ENCODE data around the gene LNX2.

DNA sequence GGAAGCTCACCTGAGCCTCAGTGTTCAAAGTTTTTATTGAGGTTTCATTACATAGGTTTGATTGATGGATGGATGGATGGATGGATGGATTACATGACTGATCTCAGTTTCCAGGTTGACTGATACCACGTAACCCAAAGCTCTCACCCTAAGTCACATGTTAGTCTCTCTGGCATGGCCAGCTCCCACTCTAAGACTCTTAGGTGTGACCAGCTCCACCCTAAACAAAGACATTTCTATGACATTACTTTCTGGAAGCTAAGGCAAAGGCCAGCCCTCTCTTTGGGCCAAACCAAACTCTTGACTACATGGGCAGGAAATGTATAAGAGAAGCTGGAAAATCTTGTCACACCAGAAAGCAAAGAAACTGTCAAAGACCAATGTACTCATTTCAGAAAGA is 30.0 kb upstream of the LNX2 start:
- no peak for TF ChIP-seq HOXD13 (CRISPR knock-in tag; IDR thresholded peaks at IDR 0.05; ENCODE audit: borderline replicate concordance)
- TF ChIP-seq, protein P1, sequence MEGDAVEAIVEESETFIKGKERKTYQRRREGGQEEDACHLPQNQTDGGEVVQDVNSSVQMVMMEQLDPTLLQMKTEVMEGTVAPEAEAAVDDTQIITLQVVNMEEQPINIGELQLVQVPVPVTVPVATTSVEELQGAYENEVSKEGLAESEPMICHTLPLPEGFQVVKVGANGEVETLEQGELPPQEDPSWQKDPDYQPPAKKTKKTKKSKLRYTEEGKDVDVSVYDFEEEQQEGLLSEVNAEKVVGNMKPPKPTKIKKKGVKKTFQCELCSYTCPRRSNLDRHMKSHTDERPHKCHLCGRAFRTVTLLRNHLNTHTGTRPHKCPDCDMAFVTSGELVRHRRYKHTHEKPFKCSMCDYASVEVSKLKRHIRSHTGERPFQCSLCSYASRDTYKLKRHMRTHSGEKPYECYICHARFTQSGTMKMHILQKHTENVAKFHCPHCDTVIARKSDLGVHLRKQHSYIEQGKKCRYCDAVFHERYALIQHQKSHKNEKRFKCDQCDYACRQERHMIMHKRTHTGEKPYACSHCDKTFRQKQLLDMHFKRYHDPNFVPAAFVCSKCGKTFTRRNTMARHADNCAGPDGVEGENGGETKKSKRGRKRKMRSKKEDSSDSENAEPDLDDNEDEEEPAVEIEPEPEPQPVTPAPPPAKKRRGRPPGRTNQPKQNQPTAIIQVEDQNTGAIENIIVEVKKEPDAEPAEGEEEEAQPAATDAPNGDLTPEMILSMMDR (tag by site-specific recombination; IDR thresholded peaks at IDR 0.05): no peak
- TF ChIP-seq ZNF830 (tag by site-specific recombination; IDR thresholded peaks at IDR 0.05; ENCODE audit: low read depth): no peak
- no peak for TF ChIP-seq TCF7L2 (IDR thresholded peaks at IDR 0.05; ENCODE audit: borderline replicate concordance, low read depth, low read length)
- TF ChIP-seq KLF16 (tag by site-specific recombination; IDR thresholded peaks at IDR 0.05): no peak
- TF ChIP-seq, protein P2, sequence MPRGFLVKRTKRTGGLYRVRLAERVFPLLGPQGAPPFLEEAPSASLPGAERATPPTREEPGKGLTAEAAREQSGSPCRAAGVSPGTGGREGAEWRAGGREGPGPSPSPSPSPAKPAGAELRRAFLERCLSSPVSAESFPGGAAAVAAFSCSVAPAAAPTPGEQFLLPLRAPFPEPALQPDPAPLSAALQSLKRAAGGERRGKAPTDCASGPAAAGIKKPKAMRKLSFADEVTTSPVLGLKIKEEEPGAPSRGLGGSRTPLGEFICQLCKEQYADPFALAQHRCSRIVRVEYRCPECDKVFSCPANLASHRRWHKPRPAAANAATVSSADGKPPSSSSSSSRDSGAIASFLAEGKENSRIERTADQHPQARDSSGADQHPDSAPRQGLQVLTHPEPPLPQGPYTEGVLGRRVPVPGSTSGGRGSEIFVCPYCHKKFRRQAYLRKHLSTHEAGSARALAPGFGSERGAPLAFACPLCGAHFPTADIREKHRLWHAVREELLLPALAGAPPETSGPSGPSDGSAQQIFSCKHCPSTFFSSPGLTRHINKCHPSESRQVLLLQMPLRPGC (tag by site-specific recombination; IDR thresholded peaks at IDR 0.05): no peak
- TF ChIP-seq, protein P3, sequence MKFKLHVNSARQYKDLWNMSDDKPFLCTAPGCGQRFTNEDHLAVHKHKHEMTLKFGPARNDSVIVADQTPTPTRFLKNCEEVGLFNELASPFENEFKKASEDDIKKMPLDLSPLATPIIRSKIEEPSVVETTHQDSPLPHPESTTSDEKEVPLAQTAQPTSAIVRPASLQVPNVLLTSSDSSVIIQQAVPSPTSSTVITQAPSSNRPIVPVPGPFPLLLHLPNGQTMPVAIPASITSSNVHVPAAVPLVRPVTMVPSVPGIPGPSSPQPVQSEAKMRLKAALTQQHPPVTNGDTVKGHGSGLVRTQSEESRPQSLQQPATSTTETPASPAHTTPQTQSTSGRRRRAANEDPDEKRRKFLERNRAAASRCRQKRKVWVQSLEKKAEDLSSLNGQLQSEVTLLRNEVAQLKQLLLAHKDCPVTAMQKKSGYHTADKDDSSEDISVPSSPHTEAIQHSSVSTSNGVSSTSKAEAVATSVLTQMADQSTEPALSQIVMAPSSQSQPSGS (tag by site-specific recombination; IDR thresholded peaks at IDR 0.05; ENCODE audit: low read depth): no peak
- TF ChIP-seq, protein P4, sequence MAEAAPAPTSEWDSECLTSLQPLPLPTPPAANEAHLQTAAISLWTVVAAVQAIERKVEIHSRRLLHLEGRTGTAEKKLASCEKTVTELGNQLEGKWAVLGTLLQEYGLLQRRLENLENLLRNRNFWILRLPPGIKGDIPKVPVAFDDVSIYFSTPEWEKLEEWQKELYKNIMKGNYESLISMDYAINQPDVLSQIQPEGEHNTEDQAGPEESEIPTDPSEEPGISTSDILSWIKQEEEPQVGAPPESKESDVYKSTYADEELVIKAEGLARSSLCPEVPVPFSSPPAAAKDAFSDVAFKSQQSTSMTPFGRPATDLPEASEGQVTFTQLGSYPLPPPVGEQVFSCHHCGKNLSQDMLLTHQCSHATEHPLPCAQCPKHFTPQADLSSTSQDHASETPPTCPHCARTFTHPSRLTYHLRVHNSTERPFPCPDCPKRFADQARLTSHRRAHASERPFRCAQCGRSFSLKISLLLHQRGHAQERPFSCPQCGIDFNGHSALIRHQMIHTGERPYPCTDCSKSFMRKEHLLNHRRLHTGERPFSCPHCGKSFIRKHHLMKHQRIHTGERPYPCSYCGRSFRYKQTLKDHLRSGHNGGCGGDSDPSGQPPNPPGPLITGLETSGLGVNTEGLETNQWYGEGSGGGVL (tag by site-specific recombination; IDR thresholded peaks at IDR 0.05): no peak
- no peak for TF ChIP-seq ZNF311 (tag by site-specific recombination; IDR thresholded peaks at IDR 0.05; ENCODE audit: borderline replicate concordance)
- TF ChIP-seq ZNF777 (tag by site-specific recombination; IDR thresholded peaks at IDR 0.05; ENCODE audit: borderline replicate concordance): no peak
- TF ChIP-seq ZNF221 (tag by site-specific recombination; IDR thresholded peaks at IDR 0.05; ENCODE audit: borderline replicate concordance): no peak
- no peak for TF ChIP-seq ZNF138 (tag by site-specific recombination; IDR thresholded peaks at IDR 0.05; ENCODE audit: borderline replicate concordance)
- TF ChIP-seq ZNF404 (tag by site-specific recombination; IDR thresholded peaks at IDR 0.05): no peak

Data from HEK293 (cell line).